A673 (cell line): ENCODE measurements around the gene PPP2R1A.

Source experiments
- EZH2 ChIP-seq: fragments of 200-600 bp; sonication (generic); IDR thresholded peaks from 2 replicates; pipeline ENCODE4 v1.6.1; 2017; ENCODE audit warnings: borderline replicate concordance, low read depth, mild to moderate bottlenecking, mixed read lengths, antibody characterized with exemption, low read length; ENCODE audit not compliant: poor library complexity, severe bottlenecking
- TF ChIP-seq, protein P1 (sequence below): fragments of 300-800, 200-600 bp; sonication (generic); conservative IDR thresholded peaks from 2 replicates; pipeline ENCODE4 v1.5.1; 2017; ENCODE audit warnings: low read depth, mild to moderate bottlenecking, antibody characterized with exemption, low read length, moderate library complexity, mixed read lengths

GRCh38 chr19:52234406-52234805, 44.6 kb downstream of the PPP2R1A start:
- TF ChIP-seq, protein P1, sequence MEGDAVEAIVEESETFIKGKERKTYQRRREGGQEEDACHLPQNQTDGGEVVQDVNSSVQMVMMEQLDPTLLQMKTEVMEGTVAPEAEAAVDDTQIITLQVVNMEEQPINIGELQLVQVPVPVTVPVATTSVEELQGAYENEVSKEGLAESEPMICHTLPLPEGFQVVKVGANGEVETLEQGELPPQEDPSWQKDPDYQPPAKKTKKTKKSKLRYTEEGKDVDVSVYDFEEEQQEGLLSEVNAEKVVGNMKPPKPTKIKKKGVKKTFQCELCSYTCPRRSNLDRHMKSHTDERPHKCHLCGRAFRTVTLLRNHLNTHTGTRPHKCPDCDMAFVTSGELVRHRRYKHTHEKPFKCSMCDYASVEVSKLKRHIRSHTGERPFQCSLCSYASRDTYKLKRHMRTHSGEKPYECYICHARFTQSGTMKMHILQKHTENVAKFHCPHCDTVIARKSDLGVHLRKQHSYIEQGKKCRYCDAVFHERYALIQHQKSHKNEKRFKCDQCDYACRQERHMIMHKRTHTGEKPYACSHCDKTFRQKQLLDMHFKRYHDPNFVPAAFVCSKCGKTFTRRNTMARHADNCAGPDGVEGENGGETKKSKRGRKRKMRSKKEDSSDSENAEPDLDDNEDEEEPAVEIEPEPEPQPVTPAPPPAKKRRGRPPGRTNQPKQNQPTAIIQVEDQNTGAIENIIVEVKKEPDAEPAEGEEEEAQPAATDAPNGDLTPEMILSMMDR = no peak
- TF ChIP-seq EZH2 = no peak
